DMS 273 treated with DMSO at 0.1 percent for 48 hours (cell line): ENCODE results near the gene NFIX.
"Not testable (repeated sequence)": the region's sequence is repeated elsewhere in the genome, so short reads cannot be mapped to it uniquely, and the experiment has no call there.

Experiments used
- DNase-seq: peaks from one replicate; lab custom pipeline; 2025; lab: John Stamatoyannopoulos, UW

The NFIX gene

GRCh38 chr19:12957389-12957952 lies 37.8 kb upstream of the NFIX start:
- not testable (repeated sequence) for DNase-seq

- DNase-seq = no peak
Observed at GRCh38 chr19:12959481-12959880, 35.8 kb upstream of the NFIX start.

- DNase-seq = peak; percentile 65
Observed at GRCh38 chr19:12965017-12965811, 30.1 kb upstream of the NFIX start.

GRCh38 chr19:12965812-12966135 lies 29.5 kb upstream of the NFIX start:
- DNase-seq = no peak

- DNase-seq = no peak
Observed at GRCh38 chr19:12967907-12968306, 27.4 kb upstream of the NFIX start.

GRCh38 chr19:12969292-12969988 lies 25.8 kb upstream of the NFIX start, which contains the start of gene DAND5:
Gene DAND5 (plus strand): TSS chr19:12969576. CDS start chr19:12969661, 85 bp downstream.
- peak; percentile 62 for DNase-seq

- DNase-seq = no peak
Observed at GRCh38 chr19:12970070-12970820, 25.0 kb upstream of the NFIX start.

GRCh38 chr19:12973236-12973635 lies 22.0 kb upstream of the NFIX start:
- no peak for DNase-seq

GRCh38 chr19:12974301-12975220 lies 20.7 kb upstream of the NFIX start:
- peak; percentile 85 for DNase-seq

GRCh38 chr19:12975221-12975741 lies 20.0 kb upstream of the NFIX start:
- DNase-seq = no peak

GRCh38 chr19:12976109-12976508 lies 19.2 kb upstream of the NFIX start:
- DNase-seq = not testable (repeated sequence)

- no peak for DNase-seq
Observed at GRCh38 chr19:12979974-12980373, 15.3 kb upstream of the NFIX start.

- no peak for DNase-seq
Observed at GRCh38 chr19:12982648-12983047, 12.6 kb upstream of the NFIX start.

GRCh38 chr19:12983091-12983490 lies 12.2 kb upstream of the NFIX start:
- DNase-seq = no peak

GRCh38 chr19:12983542-12984142 lies 11.6 kb upstream of the NFIX start:
- DNase-seq = no peak

- no peak for DNase-seq
Observed at GRCh38 chr19:12984143-12984627, 11.1 kb upstream of the NFIX start.

- DNase-seq = no peak
Observed at GRCh38 chr19:12984683-12985048, 10.6 kb upstream of the NFIX start.

GRCh38 chr19:12985049-12985776 lies 10.1 kb upstream of the NFIX start:
- no peak for DNase-seq

GRCh38 chr19:12986726-12987125 lies 8.5 kb upstream of the NFIX start:
- DNase-seq = no peak

- no peak for DNase-seq
Observed at GRCh38 chr19:12987190-12987589, 8.1 kb upstream of the NFIX start.
